Measurements from ENCODE around the gene GATA2.

Gene GATA2

GRCh38 chr3:128490915-128491690 is 1.9 kb downstream of the GATA2 start:
- H3K4me1 ChIP-seq = peaks cover 21% of the 10 kb centered on the region

DNA sequence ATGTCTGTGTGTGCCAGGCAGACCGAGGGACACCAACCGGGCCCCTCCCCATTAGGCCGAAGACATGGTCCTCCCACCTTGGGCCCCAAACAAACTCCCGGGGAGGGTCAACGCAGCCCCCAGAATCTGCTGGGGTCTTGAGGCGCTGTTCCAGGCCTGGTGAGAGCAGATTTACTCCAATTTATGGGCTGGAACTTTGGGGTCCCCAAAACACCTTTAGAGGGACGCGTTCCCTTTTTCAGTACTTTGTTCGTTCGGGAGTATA is 2.4 kb downstream of the GATA2 start:
- DNase-seq = no peak
- H3K4me3 ChIP-seq (ENCODE audit: low read depth, low read length) = peak overlapping the region; percentile 77
- no peak for TF ChIP-seq CTCF (IDR thresholded peaks at IDR 0.05; ENCODE audit: low read depth, low read length)
- H3K36me3 ChIP-seq = peaks cover 74% of the 10 kb centered on the region
- no peaks in the 10 kb centered on the region for H3K9me3 ChIP-seq
- no peaks in the 10 kb centered on the region for H3K27me3 ChIP-seq
- H3K4me1 ChIP-seq = peaks cover 16% of the 10 kb centered on the region

More at GRCh38 chr3:128490915-128491690, 1.9 kb downstream of the GATA2 start:
- no peak for TF ChIP-seq CTCF (IDR thresholded peaks at IDR 0.05; ENCODE audit: low read depth, low read length)
- Histone ChIP-seq H3K36me3 (peaks cover 68% of the 10 kb centered on the region), H3K9me3 (no peaks in the 10 kb centered on the region), H3K4me3 (ENCODE audit: low read depth, low read length) (peak overlapping the region; percentile 77), H3K27me3 (no peaks in the 10 kb centered on the region)
- peak; percentile 36 for DNase-seq

- peak; percentile 67 for DNase-seq
- Histone ChIP-seq H3K27me3 (no peaks in the 10 kb centered on the region), H3K36me3 (peaks cover 79% of the 10 kb centered on the region), H3K4me3 (ENCODE audit: low read depth, low read length) (peak overlapping the region; percentile 77), H3K9me3 (no peaks in the 10 kb centered on the region), H3K4me1 (peaks cover 13% of the 10 kb centered on the region)
- no peak; the same call in 1 of the 2 replicates for TF ChIP-seq CTCF (IDR thresholded peaks at IDR 0.05; ENCODE audit: low read depth, low read length)
Measured at GRCh38 chr3:128489927-128490649, 2.9 kb downstream of the GATA2 start.

GRCh38 chr3:128489674-128489926 is 3.4 kb downstream of the GATA2 start:
- H3K4me3 ChIP-seq (ENCODE audit: low read depth, low read length) = peak overlapping the region; percentile 77
- TF ChIP-seq CTCF (IDR thresholded peaks at IDR 0.05; ENCODE audit: low read depth, low read length) = no peak
- H3K27me3 ChIP-seq = no peaks in the 10 kb centered on the region
- no peaks in the 10 kb centered on the region for H3K9me3 ChIP-seq
- H3K36me3 ChIP-seq = peaks cover 83% of the 10 kb centered on the region
- DNase-seq = no peak
- peaks cover 9% of the 10 kb centered on the region for H3K4me1 ChIP-seq

- peak; percentile 86 for DNase-seq
Measured at GRCh38 chr3:128488991-128489673, 3.9 kb downstream of the GATA2 start.

More at GRCh38 chr3:128488991-128489673, 3.9 kb downstream of the GATA2 start:
- H3K4me1 ChIP-seq = peaks cover 6% of the 10 kb centered on the region
- no peak for TF ChIP-seq CTCF (IDR thresholded peaks at IDR 0.05; ENCODE audit: low read depth, low read length)
- H3K27me3 ChIP-seq = no peaks in the 10 kb centered on the region
- peak overlapping the region; percentile 77 for H3K4me3 ChIP-seq (ENCODE audit: low read depth, low read length)
- H3K9me3 ChIP-seq = no peaks in the 10 kb centered on the region
- peaks cover 88% of the 10 kb centered on the region for H3K36me3 ChIP-seq
